ENCODE measurements around the gene CNTF. TPM values are rescaled to one million over a fixed set of nuclear protein-coding genes. Genes with fewer than 3 reads are reported as not detected.
A peak's percentile ranks its signal among the peaks of the same experiment; 100 is the strongest.

CNTF gene
- total RNA-seq, 3 donors from 2014 or later = 2.0 to 2.6 (median 2.5) TPM

DNA sequence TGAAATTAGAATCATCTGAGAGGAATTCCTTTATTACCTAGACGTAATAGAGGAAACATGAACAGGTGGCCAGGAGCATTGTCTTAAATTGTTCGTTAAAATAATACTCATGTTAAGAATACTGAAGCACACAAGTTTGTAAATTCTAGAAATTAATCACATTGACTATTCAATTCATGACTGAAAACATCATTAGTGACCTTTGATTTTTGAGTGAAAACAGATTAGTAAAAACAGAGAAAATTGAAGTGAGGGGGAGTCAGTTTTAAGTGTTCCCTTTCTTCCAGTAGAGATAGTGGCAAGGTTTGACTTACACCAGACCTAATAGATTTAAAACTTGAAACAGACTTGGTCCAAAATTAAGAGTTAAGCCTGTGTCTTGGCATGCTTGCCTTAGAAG is 42.2 kb upstream of the CNTF start:
- TF ChIP-seq, protein P1, sequence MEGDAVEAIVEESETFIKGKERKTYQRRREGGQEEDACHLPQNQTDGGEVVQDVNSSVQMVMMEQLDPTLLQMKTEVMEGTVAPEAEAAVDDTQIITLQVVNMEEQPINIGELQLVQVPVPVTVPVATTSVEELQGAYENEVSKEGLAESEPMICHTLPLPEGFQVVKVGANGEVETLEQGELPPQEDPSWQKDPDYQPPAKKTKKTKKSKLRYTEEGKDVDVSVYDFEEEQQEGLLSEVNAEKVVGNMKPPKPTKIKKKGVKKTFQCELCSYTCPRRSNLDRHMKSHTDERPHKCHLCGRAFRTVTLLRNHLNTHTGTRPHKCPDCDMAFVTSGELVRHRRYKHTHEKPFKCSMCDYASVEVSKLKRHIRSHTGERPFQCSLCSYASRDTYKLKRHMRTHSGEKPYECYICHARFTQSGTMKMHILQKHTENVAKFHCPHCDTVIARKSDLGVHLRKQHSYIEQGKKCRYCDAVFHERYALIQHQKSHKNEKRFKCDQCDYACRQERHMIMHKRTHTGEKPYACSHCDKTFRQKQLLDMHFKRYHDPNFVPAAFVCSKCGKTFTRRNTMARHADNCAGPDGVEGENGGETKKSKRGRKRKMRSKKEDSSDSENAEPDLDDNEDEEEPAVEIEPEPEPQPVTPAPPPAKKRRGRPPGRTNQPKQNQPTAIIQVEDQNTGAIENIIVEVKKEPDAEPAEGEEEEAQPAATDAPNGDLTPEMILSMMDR (IDR thresholded peaks at IDR 0.05) = no peak
- peaks cover 53% of the 10 kb centered on the region for H3K4me1 ChIP-seq (ENCODE audit: low read depth)
- no peaks in the 10 kb centered on the region for H3K36me3 ChIP-seq (ENCODE audit: low read depth)
- H3K4me3 ChIP-seq = no peak overlapping the region
- no peak for DNase-seq
- no peak for ATAC-seq
- intact Hi-C loops (cut with DNase I, micrococcal nuclease) = no loop called here
- no peaks in the 10 kb centered on the region for H3K9me3 ChIP-seq

DNA sequence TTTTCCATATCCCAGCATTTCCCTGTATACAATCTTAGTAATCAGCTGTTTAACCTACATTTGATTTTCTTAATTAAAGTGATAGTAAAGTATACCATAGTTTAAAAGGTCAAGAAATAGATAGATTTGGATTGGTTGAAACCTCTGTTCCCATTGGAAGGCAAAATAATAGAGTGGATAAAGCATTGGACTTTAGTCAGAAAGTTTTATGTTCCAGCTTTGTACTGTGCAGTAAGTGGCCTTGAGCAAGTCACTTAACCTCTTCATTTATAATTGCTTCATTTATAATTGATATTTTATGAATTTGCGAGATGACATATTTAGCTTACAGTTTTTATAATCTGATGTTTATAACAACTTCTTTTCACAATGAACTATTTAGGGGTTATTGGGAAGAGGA is 40.0 kb upstream of the CNTF start:
- TF ChIP-seq, protein P1 (IDR thresholded peaks at IDR 0.05) = no peak
- DNase-seq = no peak
- ATAC-seq = no peak
- intact Hi-C loops (cut with DNase I, micrococcal nuclease) = no loop called here
- peaks cover 35% of the 10 kb centered on the region for H3K4me1 ChIP-seq (ENCODE audit: low read depth)
- H3K36me3 ChIP-seq (ENCODE audit: low read depth) = no peaks in the 10 kb centered on the region
- H3K9me3 ChIP-seq = no peaks in the 10 kb centered on the region
- H3K4me3 ChIP-seq = no peak overlapping the region

DNA sequence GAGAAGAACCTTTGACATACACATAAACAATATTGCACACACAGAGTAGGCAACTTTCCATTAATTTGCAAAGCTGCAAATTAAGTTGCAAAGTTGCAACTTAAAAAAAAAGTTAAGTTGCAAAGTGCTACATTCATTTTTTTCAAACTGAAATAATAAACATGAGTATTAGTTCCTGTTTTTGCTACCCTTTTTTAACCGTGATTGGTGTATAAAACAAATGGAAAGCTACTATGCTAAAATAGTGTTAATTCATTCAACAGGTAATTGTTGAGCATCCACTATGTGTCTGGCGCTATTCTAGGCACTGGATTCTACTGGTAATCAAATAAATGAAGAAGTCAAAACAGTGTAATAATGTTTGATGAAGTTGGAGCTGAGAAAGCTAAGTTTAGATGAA is 35.5 kb upstream of the CNTF start:
- no peak for DNase-seq
- H3K4me1 ChIP-seq (ENCODE audit: low read depth) = peaks cover 25% of the 10 kb centered on the region
- no peaks in the 10 kb centered on the region for H3K36me3 ChIP-seq (ENCODE audit: low read depth)
- no peaks in the 10 kb centered on the region for H3K9me3 ChIP-seq
- TF ChIP-seq, protein P1 (IDR thresholded peaks at IDR 0.05) = no peak
- no peak overlapping the region for H3K4me3 ChIP-seq
- intact Hi-C loops (cut with DNase I, micrococcal nuclease) = no loop called here
- ATAC-seq = no peak

- TF ChIP-seq, protein P1 (IDR thresholded peaks at IDR 0.05) = no peak
- ATAC-seq (no peak), DNase-seq (no peak)
- intact Hi-C loops (cut with DNase I, micrococcal nuclease) = no loop called here
- H3K4me1 ChIP-seq (ENCODE audit: low read depth) = peaks cover 31% of the 10 kb centered on the region
- H3K36me3 ChIP-seq (ENCODE audit: low read depth) = no peaks in the 10 kb centered on the region
- no peak overlapping the region for H3K4me3 ChIP-seq
- no peaks in the 10 kb centered on the region for H3K9me3 ChIP-seq
Measured at GRCh38 chr11:58591659-58592058, 30.8 kb upstream of the CNTF start.

DNA sequence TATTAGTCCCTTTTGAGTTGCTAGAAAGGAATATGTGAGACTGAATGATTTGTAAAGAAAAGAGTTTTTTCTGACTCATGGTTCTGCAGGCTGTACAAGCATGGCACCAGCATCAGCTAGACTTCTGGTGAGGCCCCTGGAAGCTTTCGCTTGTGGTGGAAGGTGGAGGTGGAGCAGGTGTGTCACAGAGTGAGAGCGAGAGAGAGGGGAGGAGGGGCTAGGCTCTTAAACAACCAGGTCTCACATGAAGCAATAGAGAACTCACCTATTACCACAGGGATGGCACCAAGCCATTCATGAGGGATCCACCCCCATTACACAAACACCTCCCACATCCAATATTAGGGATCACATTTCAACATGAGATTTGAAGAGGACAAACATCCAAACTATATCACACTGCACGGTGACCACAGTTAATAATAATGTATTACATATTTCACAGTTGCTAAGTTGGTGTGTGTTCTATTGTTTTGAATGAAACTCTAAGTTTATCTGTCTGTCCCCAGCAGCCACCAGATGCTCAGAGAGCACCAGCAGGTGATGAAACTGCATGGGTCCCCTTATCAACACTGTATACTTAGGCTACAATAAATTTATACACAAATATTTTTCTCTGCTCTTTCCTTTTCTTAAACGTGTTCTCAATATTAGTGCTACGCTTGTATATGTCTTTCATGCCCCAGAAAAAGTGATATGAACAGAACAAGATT is 29.5 kb upstream of the CNTF start:
- DNase-seq (peak in 2 of 3 donors; percentile 60 to 72), ATAC-seq (peak; percentile 85)
- intact Hi-C loops (cut with DNase I, micrococcal nuclease) = no loop called here
- TF ChIP-seq, protein P1 (IDR thresholded peaks at IDR 0.05) = no peak
- Histone ChIP-seq H3K4me1 (ENCODE audit: low read depth) (peaks cover 41% of the 10 kb centered on the region), H3K36me3 (ENCODE audit: low read depth) (no peaks in the 10 kb centered on the region), H3K4me3 (no peak overlapping the region), H3K9me3 (no peaks in the 10 kb centered on the region)
